C4-2B (cell line): ENCODE measurements around the gene HEXD.
A peak's percentile ranks its signal among the peaks of the same experiment; 100 is the strongest.

Experiments used
- H3K27ac ChIP-seq: fragments of 450-650 bp; 2 replicates; pipeline ENCODE4 v1.5.1; 2017
- ZFX ChIP-seq: fragments of 450-650 bp; IDR thresholded peaks from 2 replicates; pipeline ENCODE4 v1.6.1; 2017
- TF ChIP-seq, protein P1 (sequence below): fragments of 450-650 bp; conservative IDR thresholded peaks from 2 replicates; pipeline ENCODE4 v1.5.1; 2017; ENCODE audit warnings: mild to moderate bottlenecking

The HEXD gene

DNA sequence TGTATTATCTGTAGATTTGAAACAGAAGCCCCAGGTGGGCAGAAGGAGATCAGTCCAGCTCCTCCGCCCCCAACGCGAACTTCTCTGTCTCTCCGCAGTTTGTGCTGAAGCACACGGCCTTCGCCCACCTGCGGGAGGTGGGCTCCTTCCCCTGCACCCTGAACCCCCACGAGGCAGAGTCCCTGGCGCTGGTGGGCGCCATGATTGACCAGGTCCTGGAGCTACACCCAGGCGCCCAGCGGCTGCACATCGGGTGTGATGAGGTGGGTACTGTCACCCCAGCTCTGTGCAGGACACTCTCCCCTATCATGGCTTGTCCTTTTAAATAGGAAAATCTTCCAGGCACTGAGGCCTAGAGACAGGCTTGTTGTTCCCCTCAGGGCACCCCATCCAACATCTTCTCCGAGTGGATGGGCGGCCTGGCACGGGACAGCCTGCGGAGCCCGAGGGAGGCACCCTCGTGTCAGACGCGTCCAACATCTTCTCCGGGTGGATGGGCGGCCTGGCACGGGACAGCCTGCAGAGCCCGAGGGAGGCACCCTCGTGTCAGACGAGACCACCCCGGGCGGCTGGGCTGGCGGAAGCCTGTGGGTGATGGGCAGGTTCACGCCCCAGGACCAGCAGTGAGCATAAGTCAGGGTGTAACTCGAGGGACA lies 15.5 kb downstream of the HEXD start:
- TF ChIP-seq, protein P1, sequence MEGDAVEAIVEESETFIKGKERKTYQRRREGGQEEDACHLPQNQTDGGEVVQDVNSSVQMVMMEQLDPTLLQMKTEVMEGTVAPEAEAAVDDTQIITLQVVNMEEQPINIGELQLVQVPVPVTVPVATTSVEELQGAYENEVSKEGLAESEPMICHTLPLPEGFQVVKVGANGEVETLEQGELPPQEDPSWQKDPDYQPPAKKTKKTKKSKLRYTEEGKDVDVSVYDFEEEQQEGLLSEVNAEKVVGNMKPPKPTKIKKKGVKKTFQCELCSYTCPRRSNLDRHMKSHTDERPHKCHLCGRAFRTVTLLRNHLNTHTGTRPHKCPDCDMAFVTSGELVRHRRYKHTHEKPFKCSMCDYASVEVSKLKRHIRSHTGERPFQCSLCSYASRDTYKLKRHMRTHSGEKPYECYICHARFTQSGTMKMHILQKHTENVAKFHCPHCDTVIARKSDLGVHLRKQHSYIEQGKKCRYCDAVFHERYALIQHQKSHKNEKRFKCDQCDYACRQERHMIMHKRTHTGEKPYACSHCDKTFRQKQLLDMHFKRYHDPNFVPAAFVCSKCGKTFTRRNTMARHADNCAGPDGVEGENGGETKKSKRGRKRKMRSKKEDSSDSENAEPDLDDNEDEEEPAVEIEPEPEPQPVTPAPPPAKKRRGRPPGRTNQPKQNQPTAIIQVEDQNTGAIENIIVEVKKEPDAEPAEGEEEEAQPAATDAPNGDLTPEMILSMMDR, result no peak
- TF ChIP-seq ZFX, result no peak
- no peak overlapping the region for H3K27ac ChIP-seq

DNA sequence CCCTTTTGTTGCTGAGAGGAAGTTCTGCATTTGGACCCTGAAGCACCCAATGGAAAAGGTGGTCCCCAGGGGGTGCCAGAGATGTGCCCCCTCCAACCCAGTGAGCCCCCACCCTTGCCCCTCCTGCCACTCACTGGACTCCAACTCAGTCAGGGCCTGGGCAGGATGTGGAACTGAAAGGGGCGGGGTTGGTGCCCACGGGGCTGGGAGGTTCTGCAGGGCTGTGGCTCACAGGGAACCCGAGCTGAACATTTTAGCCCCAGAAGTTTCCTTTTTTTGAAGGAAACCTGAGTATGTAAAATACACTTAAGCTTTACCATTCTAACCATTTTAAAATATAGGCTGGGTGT lies 16.0 kb downstream of the HEXD start:
- no peak overlapping the region for H3K27ac ChIP-seq
- TF ChIP-seq, protein P1, result no peak
- TF ChIP-seq ZFX, result no peak

DNA sequence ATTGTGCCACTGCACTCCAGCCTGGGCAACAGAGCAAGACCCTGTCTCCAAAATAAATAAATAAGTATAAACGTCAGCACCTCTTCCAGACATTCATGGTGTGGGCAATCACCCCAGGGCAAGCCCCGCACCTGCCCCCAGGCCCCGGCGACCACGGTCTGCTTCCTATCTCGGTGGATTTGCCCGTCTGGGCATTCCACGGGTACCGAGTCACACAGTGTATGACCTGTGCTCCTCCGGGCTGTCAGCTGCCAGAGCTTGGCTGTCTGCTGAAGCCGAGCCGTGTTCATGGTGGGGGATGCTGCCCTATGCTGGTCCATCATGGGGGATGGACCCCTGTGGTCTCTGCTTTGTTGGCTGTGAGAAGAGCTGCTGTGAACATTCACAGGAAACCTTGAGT lies 17.0 kb downstream of the HEXD start:
- TF ChIP-seq, protein P1, result no peak
- TF ChIP-seq ZFX, result no peak
- H3K27ac ChIP-seq, result no peak overlapping the region

DNA sequence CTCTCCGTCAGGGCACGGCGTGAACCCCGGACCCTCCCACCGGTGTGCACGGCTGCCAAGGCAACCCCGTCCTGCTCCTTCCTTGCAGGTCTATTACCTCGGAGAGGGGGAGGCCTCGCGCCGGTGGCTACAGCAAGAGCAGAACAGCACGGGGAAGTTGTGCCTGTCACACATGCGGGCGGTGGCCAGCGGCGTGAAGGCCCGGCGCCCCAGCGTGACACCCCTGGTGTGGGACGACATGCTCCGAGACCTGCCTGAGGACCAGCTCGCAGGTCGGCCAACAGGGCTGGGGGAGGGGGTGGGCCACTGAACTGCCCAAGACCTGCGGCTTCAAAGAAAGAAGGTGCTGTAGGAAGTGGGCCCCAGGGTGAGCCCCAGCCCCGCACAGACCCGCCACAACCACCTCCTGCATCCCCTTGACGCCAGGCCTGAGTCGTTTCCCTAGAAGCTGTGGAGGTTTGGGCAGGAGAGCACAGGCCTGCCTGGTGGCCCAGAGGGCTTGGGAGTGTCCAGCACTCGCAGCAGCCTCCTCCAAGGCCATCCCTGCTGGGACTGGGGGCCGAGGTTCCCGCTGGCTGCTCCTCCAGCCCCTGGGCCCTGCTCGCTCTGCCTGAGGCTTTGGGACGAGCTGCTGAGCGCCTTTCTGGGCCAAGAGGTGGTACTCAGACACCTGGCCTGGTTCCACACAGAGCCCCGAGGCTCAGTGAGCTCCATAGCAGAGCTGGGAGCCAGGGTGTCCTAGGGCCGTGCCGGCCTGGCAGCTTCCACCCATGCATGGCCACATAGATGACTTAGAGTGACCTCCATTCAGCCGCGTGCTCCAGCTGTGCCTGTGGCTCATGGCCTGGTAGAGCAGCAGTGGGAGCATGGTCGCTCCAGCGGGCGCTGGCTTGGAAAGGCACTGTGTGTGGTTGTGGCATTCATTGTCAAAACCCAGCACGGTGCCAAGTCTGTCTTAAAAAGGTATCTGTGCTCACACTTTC lies 17.7 kb downstream of the HEXD start:
- H3K27ac ChIP-seq, result peak overlapping the region; percentile 26; the same call in 1 of the 2 replicates
- TF ChIP-seq, protein P1, result no peak
- TF ChIP-seq ZFX, result no peak

DNA sequence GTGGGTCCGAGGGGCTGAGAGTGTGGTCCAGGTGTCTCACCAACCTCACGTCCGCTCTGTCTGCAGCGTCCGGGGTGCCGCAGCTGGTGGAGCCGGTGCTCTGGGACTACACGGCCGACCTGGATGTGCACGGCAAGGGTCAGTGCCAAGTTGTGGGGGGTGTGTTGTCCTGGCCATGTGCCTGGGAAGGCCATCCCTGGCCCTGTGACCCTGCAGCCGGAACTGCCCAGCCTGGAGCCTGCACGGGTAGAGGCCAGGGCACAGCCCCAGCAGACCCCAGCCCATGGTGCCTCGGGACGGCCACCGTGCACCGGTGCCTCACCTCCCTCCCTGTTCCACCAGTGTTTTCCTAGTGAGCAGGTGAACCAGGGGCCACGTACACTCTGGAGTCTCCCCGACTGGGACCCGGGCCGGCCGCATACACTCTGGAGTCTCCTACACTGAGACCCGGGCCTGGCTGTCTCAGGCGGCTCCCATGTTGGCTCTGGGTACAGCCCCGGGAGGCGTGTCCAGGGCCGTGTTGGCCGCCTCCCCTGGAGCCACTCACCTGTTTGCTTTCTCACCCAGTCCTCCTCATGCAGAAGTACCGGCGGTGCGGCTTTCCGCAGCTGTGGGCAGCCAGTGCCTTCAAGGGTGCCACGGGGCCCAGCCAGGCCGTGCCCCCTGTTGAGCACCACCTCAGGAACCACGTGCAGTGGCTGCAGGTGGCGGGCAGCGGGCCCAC lies 18.6 kb downstream of the HEXD start:
- TF ChIP-seq ZFX, result no peak
- TF ChIP-seq, protein P1, result no peak
- H3K27ac ChIP-seq, result peak overlapping the region; percentile 26; the same call in 1 of the 2 replicates

DNA sequence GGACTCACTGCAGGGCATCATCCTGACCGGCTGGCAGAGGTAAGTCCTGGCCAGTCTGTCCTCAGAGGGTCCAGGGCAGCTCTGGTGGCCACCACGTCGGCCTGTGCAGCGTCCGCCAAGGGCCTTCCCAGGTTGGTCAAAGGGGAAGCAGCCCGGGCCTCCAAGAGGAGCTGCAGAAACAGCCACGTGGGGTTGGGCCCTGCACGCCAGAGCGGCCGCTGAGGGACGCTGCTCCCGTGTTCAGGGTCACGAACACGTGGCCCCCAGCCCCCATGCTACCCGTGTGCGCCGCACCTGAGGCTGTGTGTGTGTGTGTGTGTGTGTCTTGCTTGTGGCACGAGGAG lies 19.1 kb downstream of the HEXD start:
- H3K27ac ChIP-seq, result peak overlapping the region; percentile 26; the same call in 1 of the 2 replicates
- no peak for TF ChIP-seq ZFX
- TF ChIP-seq, protein P1, result no peak
